GM12878 (cell line): ENCODE data around the gene CCDC91. TPM values are rescaled to one million over a fixed set of nuclear protein-coding genes. Genes with fewer than 3 reads are reported as not detected.

Experiments used
- ATAC-seq: fragments of 200-7000 bp; cut with Tn5 transposase; 3 replicates; pipeline ENCODE4 v1.9.1; 2020; ENCODE audit warnings: mild to moderate bottlenecking, moderate library complexity
- BruUV-seq: library from RNA; stranded (reverse); fragments of 400-500 nt; replicated peaks from 2 replicates; lab custom pipeline; 2021; lab: Mats Ljungman, UMichigan
- CTCF ChIA-PET: fragments of 300-600 bp; sonication (Branson Sonifier 250); formaldehyde crosslinking; extraction: SDS; loops from one replicate; lab custom pipeline; 2021; ENCODE audit warnings: inconsistent platforms; lab: Yijun Ruan, JAX
- POLR2A ChIA-PET: fragments of 350-600 bp; formaldehyde crosslinking; extraction: SDS; loops from one replicate; lab custom pipeline; 2021; ENCODE audit warnings: inconsistent platforms; lab: Charles Lee
- RAD21 ChIA-PET: fragments of 300-600 bp; sonication (Branson Sonifier 250); formaldehyde crosslinking; loops from one replicate; lab custom pipeline; 2023; ENCODE audit warnings: antibody characterized with exemption; ENCODE audit not compliant: unreplicated experiment; lab: Charles Lee
- SMC1A ChIA-PET: fragments of 300-600 bp; sonication (Branson Sonifier 250); formaldehyde crosslinking; loops from one replicate; lab custom pipeline; 2023; ENCODE audit not compliant: unreplicated experiment, uncharacterized antibody; lab: Charles Lee
- DNase-seq: peaks from one replicate; pipeline ENCODE4 v3.0.0-alpha.2; 2011; ENCODE audit warnings: low read depth, low spot score
- FAIRE-seq: peaks from 3 replicates; lab custom pipeline; 2011; peaks lifted over from hg19 to GRCh38; lab: Jason Lieb, UNC
- H2AFZ ChIP-seq: 2 replicates; pipeline ENCODE4 v1.6.0; 2011; ENCODE audit warnings: low read depth, low read length, control low read depth; ENCODE audit not compliant: control insufficient read depth
- H3K27ac ChIP-seq: 2 replicates; pipeline ENCODE4 v1.5.1; 2011; ENCODE audit warnings: control low read depth; ENCODE audit not compliant: control insufficient read depth, insufficient read depth
- H3K27me3 ChIP-seq, 2 experiments: replicated peaks in 1 of 2; 2 replicates each; pipeline versions ENCODE4 v1.6.0 to v1.6.1; 2011; ENCODE audit warnings: low read length in 1 of 2; ENCODE audit not compliant: control insufficient read depth in 2 of 2, insufficient read depth in 2 of 2
- H3K36me3 ChIP-seq, 2 experiments: 2 replicates each; pipeline ENCODE4 v1.5.1; 2011; ENCODE audit warnings: low read length in 1 of 2; ENCODE audit not compliant: control insufficient read depth in 2 of 2, insufficient read depth in 2 of 2
- H3K4me1 ChIP-seq: 2 replicates; pipeline ENCODE4 v1.6.1; 2011; ENCODE audit warnings: mild to moderate bottlenecking, low read length, moderate library complexity, mixed read lengths; ENCODE audit not compliant: control insufficient read depth, insufficient read depth
- H3K4me2 ChIP-seq: 2 replicates; pipeline ENCODE4 v1.6.0; 2011; ENCODE audit warnings: control low read depth; ENCODE audit not compliant: control insufficient read depth, insufficient read depth
- H3K4me3 ChIP-seq: fragments of 200-600 bp; sonication (generic); 2 replicates; pipeline ENCODE4 v1.5.1; 2016
- H3K79me2 ChIP-seq: 2 replicates; pipeline ENCODE4 v1.6.0; 2011; ENCODE audit warnings: low read length; ENCODE audit not compliant: control insufficient read depth, insufficient read depth
- H3K9ac ChIP-seq: 2 replicates; pipeline ENCODE4 v1.8.0; 2011; ENCODE audit warnings: low read length, control low read depth, mixed read lengths; ENCODE audit not compliant: control insufficient read depth, insufficient read depth
- H3K9me3 ChIP-seq: replicated peaks from 3 replicates; pipeline ENCODE4 v1.5.1; 2011; ENCODE audit warnings: mild to moderate bottlenecking, low read length; ENCODE audit not compliant: control insufficient read depth, insufficient read depth
- H4K20me1 ChIP-seq: 2 replicates; pipeline ENCODE4 v1.6.0; 2011; ENCODE audit not compliant: control insufficient read depth, insufficient read depth
- CTCF ChIP-seq, 3 experiments: IDR thresholded peaks in 2 of 3; conservative IDR thresholded peaks in 1 of 3; 2 replicates each; pipeline ENCODE4 v1.5.1; 2011; ENCODE audit warnings: low read depth in 3 of 3, low read length in 3 of 3, mild to moderate bottlenecking in 3 of 3, control low read depth in 2 of 3, moderate library complexity in 2 of 3, inconsistent platforms in 1 of 3, mixed read lengths in 1 of 3; ENCODE audit not compliant: control insufficient read depth in 2 of 3, insufficient read depth in 1 of 3; ENCODE audit errors: extremely low read depth in 1 of 3
- HSF1 ChIP-seq: fragments of 150-350 bp; IDR thresholded peaks from 2 replicates; pipeline ENCODE4 v1.6.1; 2014; ENCODE audit warnings: mild to moderate bottlenecking, low read depth, low read length
- RAD21 ChIP-seq: IDR thresholded peaks from 2 replicates; pipeline ENCODE4 v1.6.1; 2011; ENCODE audit warnings: mild to moderate bottlenecking, low read depth, low read length, moderate library complexity; ENCODE audit not compliant: insufficient read depth
- SMC3 ChIP-seq: IDR thresholded peaks from 2 replicates; pipeline ENCODE4 v1.6.1; 2011; ENCODE audit warnings: low read length, improper control_type of control experiment, borderline replicate concordance
- TBL1XR1 ChIP-seq: IDR thresholded peaks from 2 replicates; pipeline ENCODE4 v1.6.1; 2012; ENCODE audit warnings: low read depth, low read length, improper control_type of control experiment
- WGBS: methylation state at CpG from one replicate; pipeline ENCODE4 v1.1.6; 2016; ENCODE audit warnings: low lambda C conversion rate; ENCODE audit not compliant: insufficient replicate concordance, insufficient coverage; ENCODE audit errors: missing lambda C conversion rate; 5-methylcytosine and 5-hydroxymethylcytosine counted together
- in situ Hi-C: fragments of 300-500 bp; cut with MboI; formaldehyde crosslinking; loops from 9 replicates; pipeline ENCODE4 v1.14.3; 2018; ENCODE audit warnings: mixed read lengths
- intact Hi-C: fragments of 100-400 bp; cut with micrococcal nuclease; formaldehyde crosslinking; loops from one replicate; pipeline ENCODE4 v1.14.2; 2022; ENCODE audit not compliant: unreplicated experiment
- polyA plus RNA-seq, 11 experiments: library from polyadenylated mRNA; depleted of rRNA in 4 of 11; unstranded in 6 of 11; stranded (reverse) in 5 of 11; fragments of >200 nt; fragmentation: Nextera tagmentation in 4 of 11; fragmentation: Illumina TruSeq in 1 of 11; extraction: Ambion mirVana in 4 of 11; extraction: Trizol in 1 of 11; gene quantifications; 1 replicate in 1 of 11; 2 replicates in 10 of 11; pipeline versions ENCODE4 v1.2.1 to v1.2.3, GENCODE V29; 2011 to 2016; ENCODE audit warnings: inconsistent platforms in 2 of 11, missing spikeins in 2 of 11, low read depth in 1 of 11
- total RNA-seq, 4 experiments: library from RNA; depleted of rRNA in 3 of 4; stranded (reverse); fragments of >200 nt in 3 of 4; fragmentation: Illumina TruSeq in 1 of 4; extraction: Trizol in 1 of 4; gene quantifications; 2 replicates each; pipeline versions ENCODE4 v1.2.1 to v1.2.3, GENCODE V29; 2013 to 2021

Gene CCDC91
- total and polyA plus RNA-seq, 10 of the 15 experiments (the other 5 are each of a cell fraction or from before 2014, with no cell fraction given): 6.1 to 24.9 (median 16.5) TPM

GRCh38 chr12:28172434-28173030 is 17.7 kb upstream of the CCDC91 start:
- intact Hi-C loops: no loop called here
- WGBS: 70% methylated on average over 3 of the region's 3 CpGs
- TF ChIP-seq CTCF (IDR thresholded peaks at IDR 0.05 in 2 of 3, conservative IDR thresholded peaks at IDR 0.05 in 1 of 3; ENCODE audit: control insufficient read depth in 2 of 3, extremely low read depth in 1 of 3, insufficient read depth in 1 of 3, low read depth in 3 of 3, low read length in 3 of 3) (peak; percentile 34 to 44 (median 41); a peak in 3 of 6 replicates), SMC3 (peak; percentile 48), HSF1 (no peak), TBL1XR1 (no peak), RAD21 (peak; percentile 42)
- no TSS peak for BruUV-seq
- Histone ChIP-seq H3K27me3 (no peaks in the 10 kb centered on the region), H2AFZ (no peak overlapping the region), H3K27ac (no peak overlapping the region), H3K4me1 (no peaks in the 10 kb centered on the region), H4K20me1 (no peaks in the 10 kb centered on the region), H3K4me3 (no peak overlapping the region), H3K36me3 (no peaks in the 10 kb centered on the region), H3K9me3 (no peaks in the 10 kb centered on the region), H3K79me2 (no peaks in the 10 kb centered on the region), H3K4me2 (no peak overlapping the region), H3K9ac (no peak overlapping the region)
- no peak for FAIRE-seq
- SMC1A ChIA-PET: interaction anchor here (1.6 kb wide), 1 partner anchor 12 kb away, joined by 4 read pairs; no protein-coding TSS in a partner anchor
- CTCF ChIA-PET: interaction anchor here (0.6 to 1.0 kb wide), 5 partner anchors 14 to 286 kb away, joined by 3 to 4 read pairs (median 3); partner anchors contain the start of gene CCDC91
- RAD21 ChIA-PET: no interaction called here
- in situ Hi-C loops: no loop called here
- POLR2A ChIA-PET: no interaction called here
- DNase-seq: no peak
- peak; percentile 45; the same call in 1 of the 3 replicates for ATAC-seq
